Activated CD4-positive, alpha-beta T cell treated with anti-CD3 and anti-CD28 coated beads for 48 hours (primary cell): ENCODE measurements around the gene CRTAP.
"Not testable (repeated sequence)": the region's sequence is repeated elsewhere in the genome, so short reads cannot be mapped to it uniquely, and the experiment has no call there.

Experiments used
- DNase-seq: peaks from one replicate; pipeline ENCODE4 v3.0.0-alpha.2; 2020

Gene CRTAP

DNA sequence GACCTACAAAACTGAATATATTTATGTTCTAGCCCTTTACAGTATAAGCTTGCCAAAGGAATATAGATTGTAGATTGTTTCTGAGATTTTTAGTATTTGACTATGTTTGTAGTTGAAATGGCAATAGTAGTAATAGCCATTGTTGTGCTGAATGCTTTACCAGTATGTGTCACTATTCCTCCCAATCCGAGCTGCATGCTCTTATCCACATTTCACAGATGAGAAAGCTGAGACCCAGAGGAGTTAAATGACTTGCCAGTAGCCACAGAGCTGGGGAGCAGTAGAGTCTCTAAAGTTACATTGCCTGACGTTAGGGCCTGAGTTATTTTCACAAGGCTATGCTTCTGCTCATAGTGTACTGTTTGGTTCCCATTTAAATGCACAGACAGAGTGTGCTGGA, 13.6 kb upstream of the CRTAP start:
- DNase-seq = no peak

DNA sequence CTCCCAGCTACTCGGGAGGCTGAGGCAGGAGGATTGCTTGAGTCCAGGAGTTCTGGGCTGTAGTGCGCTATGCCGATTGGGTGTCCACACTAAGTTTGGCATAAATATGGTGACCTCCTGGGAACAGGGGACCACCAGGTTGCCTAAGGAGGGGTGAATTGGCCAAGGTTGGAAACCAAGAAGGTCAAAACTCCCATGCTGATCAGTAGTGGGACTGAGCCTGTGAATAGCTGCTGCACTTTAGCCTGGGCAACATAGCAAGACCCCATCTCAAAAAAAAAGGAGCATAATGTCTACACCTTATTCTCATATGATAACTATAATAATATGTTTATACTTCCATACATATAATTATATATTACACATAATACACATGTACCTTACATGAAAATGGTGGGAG, 10.8 kb upstream of the CRTAP start:
- DNase-seq = no peak

DNA sequence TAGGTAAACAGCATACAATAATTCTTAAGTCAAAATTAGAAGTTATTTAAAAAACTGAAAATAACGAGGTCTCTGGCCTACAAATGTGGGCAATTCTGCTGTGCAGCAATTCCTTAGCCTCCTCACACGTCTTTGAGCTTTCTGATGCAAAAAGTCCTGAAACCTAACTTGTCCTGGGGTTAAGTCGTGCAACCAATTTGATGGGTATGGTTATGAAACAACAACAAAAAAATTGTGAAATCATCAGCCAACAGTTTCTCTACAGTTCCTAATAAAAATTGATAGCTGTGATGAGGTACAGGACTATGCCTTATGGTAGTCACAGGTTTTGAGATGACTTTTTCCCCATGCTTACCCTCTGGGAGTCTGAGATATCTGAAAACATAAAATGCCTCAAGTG, 10.3 kb upstream of the CRTAP start:
- DNase-seq = no peak

DNA sequence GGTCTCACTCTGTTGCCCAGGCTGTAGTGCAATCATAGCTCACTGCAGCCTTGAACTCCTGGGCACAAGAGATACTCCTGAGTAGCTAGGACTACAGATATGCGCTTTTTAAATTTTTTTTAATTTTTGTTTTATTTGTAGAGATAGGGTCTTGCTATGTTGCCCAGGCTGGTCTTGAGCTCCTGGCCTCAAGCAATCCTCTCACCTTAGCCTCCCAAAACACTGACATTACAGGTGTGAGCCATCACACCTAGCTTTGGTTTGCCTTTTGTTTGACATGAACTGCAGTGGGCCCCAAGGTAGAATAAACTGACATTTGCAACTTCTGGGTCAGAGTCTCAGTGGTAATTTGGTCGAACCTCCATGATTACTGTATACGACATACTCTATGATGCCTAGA, 9.0 kb upstream of the CRTAP start:
- DNase-seq = no peak

DNA sequence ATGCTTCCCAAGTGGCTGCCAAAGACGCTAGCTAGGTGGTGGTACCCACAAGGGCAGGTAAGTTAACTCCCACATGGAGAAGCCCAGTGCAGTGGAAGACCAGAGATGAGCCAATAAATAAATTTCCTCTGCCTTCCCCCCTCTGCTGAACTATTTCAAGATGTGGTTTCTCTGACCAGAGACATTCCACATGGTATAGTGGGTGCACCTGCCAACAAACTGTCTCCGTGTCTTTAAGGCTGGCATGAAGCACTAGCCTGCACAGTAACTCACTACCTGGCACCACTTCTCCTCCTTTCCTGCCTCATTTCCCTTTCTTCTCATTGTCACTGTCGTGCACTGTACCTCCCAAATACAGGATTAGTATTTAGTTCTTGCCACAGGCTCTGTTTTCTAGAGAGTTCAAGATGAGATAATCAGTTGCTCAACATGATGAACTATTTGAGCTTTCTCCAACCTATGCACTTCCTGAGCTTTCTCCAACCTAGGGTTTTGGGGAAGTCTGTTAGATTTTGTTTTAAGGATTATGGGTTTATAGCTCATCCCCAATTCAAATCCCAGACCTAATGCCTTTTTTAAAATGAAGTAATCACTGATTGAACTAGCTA, 8.4 kb upstream of the CRTAP start:
- no peak for DNase-seq

DNA sequence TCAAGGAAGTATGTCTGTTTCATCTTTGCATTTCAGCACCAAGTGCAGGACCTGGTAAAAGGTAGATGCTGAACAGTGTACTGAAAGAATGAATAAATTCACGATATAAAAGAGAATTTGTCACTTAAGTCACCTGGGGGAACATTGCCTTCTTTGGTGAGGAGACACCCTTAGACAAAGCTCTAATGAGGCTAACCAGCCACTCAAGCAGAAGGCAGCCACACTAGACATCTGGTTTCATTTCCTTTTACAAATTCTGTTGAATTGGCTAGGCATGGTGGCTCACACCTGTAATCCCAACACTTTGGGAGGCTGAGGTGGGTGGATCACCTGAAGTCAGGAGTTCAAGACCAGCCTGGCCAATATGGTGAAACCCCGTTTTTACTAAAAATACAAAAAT, 7.0 kb upstream of the CRTAP start:
- not testable (repeated sequence) for DNase-seq

DNA sequence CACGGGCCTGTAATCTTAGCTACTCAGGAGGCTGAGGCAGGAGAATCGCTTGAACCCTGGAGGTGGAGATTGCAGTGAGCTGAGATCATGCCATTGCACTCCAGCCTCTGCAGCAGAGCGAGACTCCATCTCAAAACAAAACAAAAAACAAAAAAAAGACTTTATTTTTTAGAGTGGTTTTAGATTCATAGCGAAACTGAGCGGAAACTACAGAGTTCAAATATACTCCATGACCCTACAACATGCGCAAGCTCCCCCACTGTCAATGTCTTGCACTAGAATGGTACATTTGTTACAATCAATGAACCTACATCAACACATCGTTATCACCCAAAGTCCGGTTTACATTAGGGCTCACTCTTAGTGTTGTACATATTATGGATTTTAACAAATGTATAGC, 2.2 kb upstream of the CRTAP start:
- DNase-seq = peak; percentile 15

DNA sequence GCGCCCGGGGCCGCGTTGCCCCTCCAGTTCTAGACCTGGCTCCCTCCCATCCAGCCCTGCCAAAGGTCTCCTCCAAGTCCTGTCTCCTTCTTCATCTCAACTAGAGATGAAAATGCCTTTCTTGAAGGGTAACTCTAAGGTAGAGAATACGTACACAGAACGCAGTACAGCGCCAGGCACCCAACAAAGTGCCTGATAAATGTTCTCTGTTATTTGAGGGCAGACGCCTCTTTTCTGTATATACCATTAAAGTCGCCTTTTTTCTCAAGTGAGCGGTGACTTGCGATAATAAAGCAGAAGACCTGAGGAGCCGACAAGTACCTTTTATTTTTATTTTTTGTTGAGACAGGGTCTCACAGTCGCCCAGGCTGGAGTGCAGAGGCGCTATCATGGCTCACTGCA, 809 bp downstream of the CRTAP start:
- DNase-seq = no peak

DNA sequence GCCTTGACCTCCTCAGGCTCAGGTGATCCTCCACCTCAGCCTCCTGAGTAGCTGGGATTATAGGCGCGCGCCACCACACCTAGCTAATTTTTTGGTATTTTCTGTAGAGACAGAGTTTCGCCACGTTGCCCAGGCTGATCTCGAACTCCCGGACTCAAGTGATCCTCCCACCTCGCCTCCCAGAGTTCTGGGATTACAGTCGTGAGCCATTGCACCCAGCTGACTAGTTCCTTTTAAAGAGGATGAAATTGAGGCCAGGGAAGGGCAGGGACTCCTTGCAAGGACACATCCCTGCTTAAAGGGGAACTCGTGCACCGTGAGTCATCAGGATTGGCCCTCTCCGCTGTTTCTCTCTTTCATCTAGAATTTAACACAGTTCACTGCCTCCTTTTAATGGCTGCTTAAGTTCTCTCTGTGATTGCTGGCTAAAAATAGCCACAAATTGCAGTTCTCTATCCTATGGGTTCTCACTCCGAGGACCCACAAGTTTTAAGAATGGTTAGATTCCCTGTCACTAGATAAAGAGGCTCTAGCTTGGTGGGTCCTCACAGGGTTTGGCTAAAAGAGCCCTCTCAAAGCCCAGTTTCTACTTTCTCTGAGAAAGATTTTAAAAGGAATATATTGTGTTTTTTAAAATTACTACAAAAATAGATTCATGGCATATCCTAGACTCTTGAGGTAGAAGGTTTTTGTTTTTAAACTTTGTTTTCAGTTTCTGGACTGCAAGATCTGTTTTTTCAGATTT, 1.4 kb downstream of the CRTAP start:
- no peak for DNase-seq

DNA sequence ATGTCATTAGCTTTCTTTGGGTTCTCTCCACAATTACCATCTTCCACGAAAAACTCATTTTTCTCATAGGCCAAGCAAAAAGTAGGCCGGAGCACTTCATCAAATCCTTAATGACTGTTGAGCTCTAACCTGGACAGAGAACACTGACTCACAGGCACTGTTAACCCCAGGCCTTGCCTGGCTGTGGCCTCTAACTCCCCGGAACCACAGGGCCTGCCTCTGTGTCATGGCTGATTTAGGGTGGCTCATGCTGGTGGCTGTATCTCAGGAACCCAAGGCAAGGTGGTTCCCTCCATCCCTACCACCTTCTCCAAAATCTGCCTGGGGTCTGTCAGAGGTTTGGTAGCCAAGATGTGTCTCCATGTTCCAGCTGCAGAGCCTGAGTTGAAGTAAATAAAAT, 3.6 kb downstream of the CRTAP start:
- peak; percentile 16 for DNase-seq

DNA sequence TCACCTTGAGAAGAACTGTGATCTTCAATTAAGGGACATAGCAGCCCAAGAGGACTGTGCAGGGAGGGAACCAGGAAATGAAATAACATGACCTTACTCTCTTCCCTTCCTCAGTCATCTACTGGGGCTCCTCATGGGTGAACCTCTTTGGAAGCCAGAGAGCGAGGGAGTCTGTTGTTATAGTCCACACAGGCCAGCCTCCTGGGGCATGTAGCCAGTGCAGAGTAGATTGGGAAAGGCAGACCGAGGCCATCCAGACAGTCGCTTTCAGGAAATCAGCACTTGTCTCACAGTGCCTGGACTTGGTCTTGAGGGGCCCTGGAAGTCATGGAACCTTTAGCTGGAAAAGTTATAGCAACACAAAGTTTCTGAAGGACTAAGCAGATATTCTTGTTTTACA, 6.1 kb downstream of the CRTAP start:
- no peak for DNase-seq

DNA sequence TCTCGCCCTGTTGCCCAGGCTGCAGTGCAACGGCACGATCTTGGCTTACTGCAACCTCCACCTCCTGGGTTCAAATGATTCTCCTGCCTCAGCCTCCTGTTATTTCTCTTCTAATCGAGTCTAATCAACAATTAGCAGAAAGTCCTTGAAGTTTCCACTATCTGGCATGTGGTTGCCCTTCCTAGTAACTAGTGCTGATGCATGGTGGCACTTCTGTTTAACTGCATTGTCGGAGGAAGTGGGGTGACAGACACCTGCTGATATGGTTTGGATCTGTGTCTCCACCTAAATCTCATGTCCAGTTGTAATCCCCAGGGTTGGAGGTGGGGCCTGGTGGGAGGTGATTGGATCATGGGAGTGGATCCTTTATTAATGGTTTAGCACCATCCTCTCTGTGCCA, 9.2 kb downstream of the CRTAP start:
- no peak for DNase-seq

DNA sequence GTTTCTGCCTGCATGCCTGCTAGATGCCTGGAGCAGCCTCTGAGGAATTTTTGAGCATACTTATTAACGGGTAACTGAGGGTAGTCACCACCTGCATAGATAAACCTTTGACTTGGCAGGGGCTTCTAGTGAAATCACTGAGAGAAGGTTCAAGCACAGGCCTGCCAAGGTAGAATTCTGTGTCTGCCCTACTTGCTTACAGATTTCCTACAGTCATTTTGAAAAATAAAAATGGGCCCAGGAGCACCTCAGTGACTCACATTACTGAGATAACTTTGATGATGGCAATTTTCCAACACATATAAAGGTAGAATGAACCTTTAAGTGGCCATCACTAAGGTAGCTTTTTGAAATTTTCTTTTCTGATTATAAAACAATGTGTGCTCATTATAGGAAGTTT, 10.8 kb downstream of the CRTAP start:
- DNase-seq = no peak

DNA sequence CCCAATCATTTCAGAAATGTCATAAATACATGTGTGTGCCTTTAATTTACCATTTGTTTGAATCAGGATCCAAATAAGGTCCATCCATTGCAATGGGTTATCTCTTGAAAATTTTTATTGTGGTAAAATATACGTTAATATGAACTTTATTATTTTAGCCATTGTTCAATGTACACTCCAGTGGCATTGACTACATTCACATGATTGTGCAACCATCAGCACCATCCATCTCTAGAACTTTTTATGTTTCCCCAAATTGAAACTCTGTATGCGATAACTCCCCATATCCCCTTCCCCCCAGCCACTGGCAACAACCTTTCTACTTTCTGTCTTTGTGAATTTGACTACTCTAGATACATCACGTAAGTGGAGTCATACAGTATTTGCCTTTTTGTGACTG, 12.0 kb downstream of the CRTAP start:
- DNase-seq = no peak

DNA sequence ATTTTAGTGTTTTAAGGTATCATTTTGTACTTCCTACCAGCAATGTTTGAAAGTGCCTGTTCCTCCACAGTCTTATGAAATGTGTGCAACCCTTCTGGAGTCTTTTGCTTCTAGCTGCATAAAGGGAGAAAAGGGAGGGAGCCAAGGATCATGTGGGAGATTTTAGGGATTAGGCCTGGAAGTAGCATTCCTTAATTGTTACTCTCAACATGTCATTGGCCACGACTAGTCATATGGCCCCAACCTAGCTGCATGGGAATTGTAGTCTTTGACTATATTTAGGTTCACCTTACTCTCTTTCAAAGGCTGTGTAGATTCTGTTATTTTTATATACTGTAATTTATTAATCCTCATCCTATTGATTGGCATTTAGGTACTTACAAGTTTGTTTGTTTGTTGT, 14.9 kb downstream of the CRTAP start:
- no peak for DNase-seq

DNA sequence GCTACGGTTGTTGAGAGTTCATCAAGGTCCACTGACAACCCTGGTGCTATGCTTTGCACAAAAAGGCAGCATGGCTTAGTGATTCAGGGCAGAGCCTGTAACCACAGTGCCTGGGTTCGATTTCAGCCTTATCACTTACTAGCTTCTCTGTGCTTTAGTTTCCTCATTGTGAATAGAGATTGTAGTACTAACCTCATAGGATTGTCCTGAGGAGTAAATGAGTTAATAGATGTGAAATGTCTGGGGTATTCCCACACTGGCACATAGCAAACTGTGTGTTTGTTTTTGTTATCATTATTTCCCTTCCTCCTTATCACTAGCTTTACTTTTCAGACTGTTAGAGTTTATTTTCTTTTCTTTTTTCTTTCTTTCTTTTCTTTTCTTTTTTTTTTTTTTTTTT, 16.3 kb downstream of the CRTAP start:
- DNase-seq = no peak

DNA sequence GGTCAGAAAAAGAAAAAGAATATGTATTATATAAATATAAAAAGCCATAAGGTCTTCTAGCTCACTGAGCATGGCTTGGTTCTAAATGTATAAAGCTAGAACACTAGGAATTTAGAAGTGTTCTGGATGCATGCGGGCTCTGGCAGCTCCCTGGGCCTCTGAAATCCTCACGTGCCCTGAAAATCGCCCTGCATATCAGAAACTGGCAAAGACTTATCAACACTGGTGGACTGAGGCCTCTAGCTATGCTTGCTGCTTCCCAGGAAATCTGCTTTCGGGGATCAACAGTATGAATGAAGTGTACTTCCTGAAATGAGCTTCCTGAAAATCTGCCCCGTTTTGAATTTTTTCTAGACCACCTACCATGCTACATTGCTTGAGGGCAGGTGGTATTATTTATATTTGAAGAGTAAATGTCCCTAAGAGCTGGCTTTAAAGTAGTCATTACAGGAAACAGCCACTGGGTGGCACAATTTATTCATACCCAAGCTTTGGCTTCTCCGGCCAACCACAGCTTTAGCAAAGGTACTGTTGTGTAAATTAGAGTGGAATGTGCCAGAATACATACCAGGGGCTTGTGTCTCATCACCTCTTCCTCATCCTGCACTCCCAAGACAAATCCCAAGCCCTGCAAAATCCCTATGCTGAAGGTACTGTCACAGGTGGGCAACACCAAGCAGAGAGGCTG, 17.7 kb downstream of the CRTAP start:
- peak; percentile 45 for DNase-seq

DNA sequence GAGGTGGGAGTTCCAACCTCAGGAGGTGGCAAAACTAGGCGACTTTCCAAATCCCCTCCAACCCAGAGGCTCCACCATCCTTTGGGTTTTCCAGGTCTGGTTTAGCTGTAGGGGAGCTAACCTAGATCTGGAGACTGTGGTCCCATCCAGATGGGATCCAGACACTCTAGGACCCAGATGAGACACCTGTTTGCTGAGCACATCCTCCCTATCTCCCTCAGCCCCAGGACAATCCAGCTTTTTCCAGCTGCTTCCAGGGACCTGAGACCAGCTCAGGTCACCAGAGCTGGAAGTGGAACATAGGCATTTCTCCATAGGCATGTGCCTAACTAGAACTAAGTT, 18.2 kb downstream of the CRTAP start:
- DNase-seq = no peak

DNA sequence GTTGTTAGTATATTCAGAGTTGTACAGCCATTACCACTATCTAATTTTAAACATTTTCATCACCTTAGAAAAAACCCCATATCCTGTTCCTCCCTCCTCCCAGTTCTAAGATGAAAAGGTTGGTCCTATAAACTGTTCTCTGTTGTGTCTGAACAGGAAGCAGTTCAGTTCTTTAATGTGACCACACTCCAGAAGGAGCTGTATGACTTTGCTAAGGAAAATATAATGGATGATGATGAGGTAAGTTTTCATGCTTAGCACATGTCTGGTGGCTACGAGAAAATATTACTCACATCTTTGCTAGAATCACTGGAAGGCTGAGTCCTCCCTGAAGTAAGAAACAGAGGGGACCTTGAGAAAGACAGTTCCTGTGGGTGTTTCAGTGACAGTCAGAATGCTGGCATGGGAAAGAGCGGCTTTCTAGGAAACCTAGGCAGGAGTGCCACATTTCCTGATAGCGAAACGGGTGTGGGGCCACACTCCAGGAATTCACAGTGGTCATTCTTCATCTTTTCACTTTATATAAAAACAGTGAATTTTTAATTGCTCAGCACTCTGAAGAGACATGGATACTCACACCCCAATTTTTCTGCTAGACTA, 20.3 kb downstream of the CRTAP start:
- DNase-seq = no peak

DNA sequence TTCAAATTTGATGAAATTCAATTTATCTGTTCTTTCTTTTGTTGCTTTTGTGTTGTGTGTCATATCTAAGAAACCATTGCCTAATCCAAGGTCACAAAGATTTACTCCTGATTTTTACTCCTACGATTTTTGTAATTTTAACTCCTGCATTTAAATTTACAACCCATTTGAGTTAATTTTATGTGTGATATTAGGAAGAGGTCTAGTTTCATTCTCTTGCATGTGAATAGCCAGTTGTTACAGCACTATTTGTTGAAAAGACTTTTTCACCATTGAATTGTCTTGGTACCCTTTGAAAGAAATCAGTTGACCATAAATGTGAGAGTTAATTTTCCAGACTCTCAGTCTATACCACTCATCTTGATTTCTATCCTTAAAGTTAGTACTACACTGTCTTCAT, 23.9 kb downstream of the CRTAP start:
- no peak for DNase-seq

DNA sequence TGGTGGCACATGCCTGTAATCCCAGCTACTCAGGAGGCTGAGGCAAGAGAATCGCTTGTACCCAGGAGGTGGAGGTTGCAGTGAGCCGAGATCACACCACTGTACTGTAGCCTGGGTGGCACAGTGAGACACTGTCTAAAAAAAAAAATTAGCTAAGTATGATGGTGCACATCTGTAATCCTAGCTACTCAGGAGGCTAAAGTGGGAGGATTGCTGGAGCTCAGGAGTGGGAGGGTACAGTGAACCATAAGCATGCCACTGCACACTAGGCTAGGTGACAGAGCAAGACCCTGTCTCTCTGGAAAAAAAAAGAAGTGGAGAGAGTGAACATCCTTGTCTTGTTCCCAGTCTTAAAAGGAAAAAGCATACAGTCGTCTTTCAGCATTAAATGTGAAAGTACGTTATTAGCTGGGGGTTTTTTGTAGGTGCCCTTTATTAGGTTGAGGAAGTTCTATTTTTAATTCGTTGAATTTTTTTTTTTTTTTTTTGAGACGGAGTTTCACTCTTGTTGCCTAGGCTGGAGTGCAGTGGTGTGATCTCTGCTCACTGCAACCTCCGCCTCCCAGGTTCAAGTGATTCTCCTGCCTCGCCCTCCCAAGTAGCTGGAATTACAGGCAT, 25.3 kb downstream of the CRTAP start:
- not testable (repeated sequence) for DNase-seq

DNA sequence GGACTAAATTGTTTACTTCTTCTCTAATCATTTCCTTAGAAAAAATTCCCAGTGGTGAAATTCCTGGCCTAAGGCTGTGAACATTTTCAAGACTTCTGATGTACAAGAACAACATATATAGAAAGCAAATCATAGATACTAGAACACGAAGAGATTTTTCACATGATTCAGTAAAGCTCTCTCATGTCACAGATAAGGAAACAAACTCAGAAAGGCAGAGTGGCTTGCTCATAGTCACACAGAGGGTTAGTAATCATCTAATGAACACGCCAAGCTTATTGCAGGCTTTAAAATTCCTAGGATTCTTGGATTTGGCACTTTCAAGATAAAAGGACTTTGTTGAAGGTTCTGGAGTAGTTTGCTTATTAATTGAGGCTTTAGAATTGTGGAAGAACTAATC, 26.2 kb downstream of the CRTAP start:
- DNase-seq = no peak

DNA sequence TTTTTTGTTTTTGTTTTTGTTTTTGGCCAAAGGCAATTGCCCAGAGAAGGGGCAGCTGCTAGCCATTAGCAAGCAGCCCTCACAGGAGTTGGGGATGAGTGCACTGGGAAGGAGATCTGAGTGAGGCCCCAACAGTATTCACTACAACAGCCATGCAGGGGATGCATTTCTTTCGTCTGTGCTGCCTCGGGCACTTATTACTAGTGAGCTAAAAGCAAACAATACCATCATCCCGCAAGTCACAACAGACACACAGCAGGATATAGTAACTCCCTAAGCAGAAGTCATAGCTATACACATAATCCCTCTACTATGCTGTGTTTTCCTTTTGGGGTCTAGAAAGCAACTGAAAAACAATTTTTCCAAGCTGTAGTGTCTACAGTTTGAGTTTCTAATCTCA, 27.2 kb downstream of the CRTAP start:
- no peak for DNase-seq

DNA sequence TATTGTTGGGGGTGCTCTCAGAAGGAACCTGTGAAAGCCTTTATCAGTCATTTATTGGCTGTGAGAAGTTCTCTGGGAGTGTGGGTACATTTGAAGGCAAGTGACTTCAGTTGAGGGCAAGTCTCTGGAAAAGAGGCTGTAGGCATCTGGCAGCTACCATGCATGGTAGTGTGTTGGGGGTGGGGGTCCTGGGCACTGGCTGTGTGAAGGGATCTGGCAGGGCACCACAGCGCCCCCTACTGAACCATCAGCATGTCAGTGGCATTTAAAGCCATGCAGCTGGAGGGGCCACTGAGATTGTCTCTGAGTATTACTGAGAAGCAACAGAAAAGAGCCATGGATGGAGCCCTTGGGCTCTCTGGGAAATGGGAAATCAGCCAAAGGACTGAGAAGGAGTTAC, 30.6 kb downstream of the CRTAP start:
- peak; percentile 58 for DNase-seq
